Measurements from ENCODE around the gene CRYZL1.

DNA sequence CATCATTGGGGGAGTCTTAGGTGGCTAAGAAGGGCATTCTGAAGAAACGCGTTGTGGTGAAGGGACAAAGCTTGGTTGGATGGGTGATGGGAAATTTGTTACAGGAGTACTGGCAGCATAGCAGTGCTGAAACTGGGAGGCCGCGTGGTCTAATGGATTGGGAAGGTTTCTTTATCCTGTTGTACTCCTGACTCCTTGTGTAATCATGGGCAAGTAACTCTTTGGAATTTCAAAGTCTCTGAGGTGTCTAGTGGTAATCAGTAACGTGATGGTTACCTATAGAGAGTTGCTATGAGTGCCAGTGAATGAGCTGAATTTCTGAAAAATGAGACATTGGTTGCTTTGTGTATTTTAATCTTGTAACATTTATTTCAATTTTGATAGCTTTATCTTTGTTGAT lies 71.5 kb downstream of the CRYZL1 start:
- TF ChIP-seq, protein P1, sequence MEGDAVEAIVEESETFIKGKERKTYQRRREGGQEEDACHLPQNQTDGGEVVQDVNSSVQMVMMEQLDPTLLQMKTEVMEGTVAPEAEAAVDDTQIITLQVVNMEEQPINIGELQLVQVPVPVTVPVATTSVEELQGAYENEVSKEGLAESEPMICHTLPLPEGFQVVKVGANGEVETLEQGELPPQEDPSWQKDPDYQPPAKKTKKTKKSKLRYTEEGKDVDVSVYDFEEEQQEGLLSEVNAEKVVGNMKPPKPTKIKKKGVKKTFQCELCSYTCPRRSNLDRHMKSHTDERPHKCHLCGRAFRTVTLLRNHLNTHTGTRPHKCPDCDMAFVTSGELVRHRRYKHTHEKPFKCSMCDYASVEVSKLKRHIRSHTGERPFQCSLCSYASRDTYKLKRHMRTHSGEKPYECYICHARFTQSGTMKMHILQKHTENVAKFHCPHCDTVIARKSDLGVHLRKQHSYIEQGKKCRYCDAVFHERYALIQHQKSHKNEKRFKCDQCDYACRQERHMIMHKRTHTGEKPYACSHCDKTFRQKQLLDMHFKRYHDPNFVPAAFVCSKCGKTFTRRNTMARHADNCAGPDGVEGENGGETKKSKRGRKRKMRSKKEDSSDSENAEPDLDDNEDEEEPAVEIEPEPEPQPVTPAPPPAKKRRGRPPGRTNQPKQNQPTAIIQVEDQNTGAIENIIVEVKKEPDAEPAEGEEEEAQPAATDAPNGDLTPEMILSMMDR (optimal IDR thresholded peaks at IDR 0.05 in 1 of 3, IDR thresholded peaks at IDR 0.05 in 1 of 3, conservative IDR thresholded peaks at IDR 0.05 in 1 of 3; ENCODE audit: extremely low read depth in 1 of 3, insufficient read depth in 2 of 3, low read length in 3 of 3): no peak
- TF ChIP-seq EZH2 (IDR thresholded peaks at IDR 0.05; ENCODE audit: low read length): no peak
